ENCODE data around the gene KAZN. TPM values are rescaled to one million over a fixed set of nuclear protein-coding genes. Genes with fewer than 3 reads are reported as not detected.
A peak's percentile ranks its signal among the peaks of the same experiment; 100 is the strongest.

KAZN gene
- polyA plus RNA-seq, 2 of the 4 experiments (the other 2 are of a cell fraction) = 1.3 to 1.9 TPM

GRCh38 chr1:14894811-14895560 lies 296.5 kb downstream of the KAZN start:
- CTCF ChIA-PET = no interaction called here

DNA sequence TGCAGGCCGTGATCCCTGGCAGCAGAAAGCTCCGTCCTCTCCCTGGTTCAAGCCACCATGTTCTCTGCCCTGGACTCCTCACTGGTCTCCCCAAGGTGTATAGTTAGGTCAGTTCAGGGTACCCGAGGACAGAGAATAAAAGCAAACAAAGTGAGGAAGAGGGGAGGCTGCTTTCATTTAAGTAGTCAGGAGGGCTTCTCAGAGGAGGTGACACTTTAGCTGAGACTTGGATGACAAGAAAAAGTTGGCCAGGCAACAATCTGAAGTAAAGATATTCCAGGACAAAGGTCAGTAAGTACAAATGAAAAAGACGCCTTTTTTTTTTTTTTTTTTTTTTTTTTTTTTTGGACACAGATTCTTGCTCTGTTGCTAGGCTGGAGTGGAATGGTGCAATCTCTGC lies 297.2 kb downstream of the KAZN start:
- DNase-seq (ENCODE audit: low read depth in 1 of 2, low spot score in 1 of 2) (no peak), FAIRE-seq (no peak), ATAC-seq (no peak)
- 37% methylated on average over 4 of the region's 4 CpGs for WGBS (ENCODE audit: missing lambda C conversion rate)
- Histone ChIP-seq H3K9me3 (no peaks in the 10 kb centered on the region), H3K4me2 (no peak overlapping the region), H3K27ac (no peak overlapping the region), H3K4me3 (no peak overlapping the region), H3K4me1 (no peaks in the 10 kb centered on the region)
- ChIA-PET POLR2A (no interaction called here), CTCF (interaction anchor here (1.1 kb wide), 1 partner anchor 19 kb away, joined by 3 read pairs; no protein-coding TSS in a partner anchor)
- no peak for TF ChIP-seq HOXB5 (CRISPR knock-in tag; IDR thresholded peaks at IDR 0.05)
- TF ChIP-seq MAZ (IDR thresholded peaks at IDR 0.05; ENCODE audit: borderline replicate concordance, low read depth, low read length) = no peak
- TF ChIP-seq EHMT2 (IDR thresholded peaks at IDR 0.05; ENCODE audit: low read depth) = no peak
- TF ChIP-seq POLR2AphosphoS2 (conservative IDR thresholded peaks at IDR 0.05; ENCODE audit: low read length) = no peak
- no peak for TF ChIP-seq HDAC2 (IDR thresholded peaks at IDR 0.05)
- TF ChIP-seq FOSB (CRISPR knock-in tag; IDR thresholded peaks at IDR 0.05) = no peak
- TF ChIP-seq POLR2A (IDR thresholded peaks at IDR 0.05; ENCODE audit: low read length) = no peak
- no peak for TF ChIP-seq EP300 (IDR thresholded peaks at IDR 0.05)
- TF ChIP-seq MYC (IDR thresholded peaks at IDR 0.05; ENCODE audit: borderline replicate concordance, low read length) = no peak
- no peak for TF ChIP-seq CHD4 (IDR thresholded peaks at IDR 0.05; ENCODE audit: borderline replicate concordance)
- no peak for TF ChIP-seq PHF8 (IDR thresholded peaks at IDR 0.05; ENCODE audit: borderline replicate concordance, low read depth)

More at GRCh38 chr1:14894811-14895560, 296.5 kb downstream of the KAZN start:
- Histone ChIP-seq H3K4me3 (no peak overlapping the region), H3K4me2 (no peak overlapping the region), H3K27ac (no peak overlapping the region), H3K4me1 (no peaks in the 10 kb centered on the region), H3K9me3 (no peaks in the 10 kb centered on the region)
- no peak for FAIRE-seq
- POLR2A ChIA-PET = no interaction called here
- peak; percentile 30 to 49; a peak in 1 of 6 replicates for ATAC-seq
- DNase-seq (ENCODE audit: low read depth in 1 of 2, low spot score in 1 of 2) = no peak
- TF ChIP-seq ZNF302 (CRISPR knock-in tag; IDR thresholded peaks at IDR 0.05) = no peak
- no peak for TF ChIP-seq HOXA7 (CRISPR knock-in tag; IDR thresholded peaks at IDR 0.05)
- no peak for TF ChIP-seq KDM1A (IDR thresholded peaks at IDR 0.05; ENCODE audit: low read depth)
- WGBS (ENCODE audit: missing lambda C conversion rate) = 48% methylated on average over 5 of the region's 11 CpGs

DNA sequence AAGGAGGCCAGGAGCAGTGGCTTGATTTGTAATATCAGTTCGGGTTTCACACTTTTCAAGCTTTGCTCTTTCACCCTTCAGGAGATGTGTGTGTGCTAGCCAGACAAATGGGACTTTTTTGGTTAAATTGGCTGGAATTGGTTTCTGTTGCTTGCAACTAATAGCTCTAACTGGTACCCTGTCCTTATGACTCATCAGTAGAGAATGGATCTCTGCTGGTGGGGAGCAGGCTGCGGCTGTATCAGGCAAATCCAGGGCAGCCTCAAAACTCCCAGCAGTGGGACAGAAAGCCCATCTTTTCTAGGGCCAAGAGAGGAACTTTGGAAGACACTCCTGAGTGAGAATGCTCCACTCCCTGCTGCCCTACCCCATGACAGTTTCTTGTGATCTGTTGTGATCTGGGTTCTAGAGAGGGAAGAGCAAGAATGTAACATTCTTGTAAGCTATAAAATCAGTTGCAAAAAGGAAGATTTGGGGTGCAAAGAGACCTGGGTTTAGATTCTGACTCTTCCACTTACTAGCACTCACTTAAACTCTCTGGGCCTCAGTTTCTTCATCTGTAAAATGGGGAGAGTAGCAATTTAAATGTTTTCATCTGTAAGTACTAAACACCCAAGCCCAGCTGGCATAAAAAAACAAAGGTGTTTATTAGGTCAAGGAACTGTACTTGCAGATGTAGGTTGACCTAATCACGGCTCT lies 298.0 kb downstream of the KAZN start:
- FAIRE-seq = no peak
- POLR2A ChIA-PET = no interaction called here
- WGBS (ENCODE audit: missing lambda C conversion rate) = 63% methylated on average over 3 of the region's 3 CpGs
- Histone ChIP-seq H3K27ac (no peak overlapping the region), H3K4me1 (no peaks in the 10 kb centered on the region), H3K4me3 (no peak overlapping the region), H3K9me3 (no peaks in the 10 kb centered on the region), H3K4me2 (no peak overlapping the region)
- CTCF ChIA-PET = interaction anchor here (1.1 kb wide), 1 partner anchor 19 kb away, joined by 3 read pairs; no protein-coding TSS in a partner anchor
- DNase-seq (ENCODE audit: low read depth in 1 of 2, low spot score in 1 of 2) = no peak
- ATAC-seq = no peak
- TF ChIP-seq FOSL2 (IDR thresholded peaks at IDR 0.05) (no peak), FOSL2 (CRISPR knock-in tag; IDR thresholded peaks at IDR 0.05) (no peak), HEYL (CRISPR knock-in tag; IDR thresholded peaks at IDR 0.05) (no peak), HDAC2 (IDR thresholded peaks at IDR 0.05) (no peak), CBX8 (IDR thresholded peaks at IDR 0.05) (no peak), RAD21 (conservative IDR thresholded peaks at IDR 0.05 in 1 of 2, IDR thresholded peaks at IDR 0.05 in 1 of 2) (no peak), CBX2 (IDR thresholded peaks at IDR 0.05; ENCODE audit: borderline replicate concordance, low read depth) (no peak), PHF8 (IDR thresholded peaks at IDR 0.05; ENCODE audit: borderline replicate concordance, low read depth) (no peak), ATOH8 (CRISPR knock-in tag; IDR thresholded peaks at IDR 0.05; ENCODE audit: low read depth) (no peak), TFCP2L1 (CRISPR knock-in tag; IDR thresholded peaks at IDR 0.05) (no peak), RARB (CRISPR knock-in tag; IDR thresholded peaks at IDR 0.05) (no peak), JUNB (IDR thresholded peaks at IDR 0.05) (no peak), RFX5 (IDR thresholded peaks at IDR 0.05) (no peak), ZSCAN20 (CRISPR knock-in tag; IDR thresholded peaks at IDR 0.05) (no peak), KDM5A (IDR thresholded peaks at IDR 0.05) (no peak), NR3C1 (IDR thresholded peaks at IDR 0.05) (no peak)
- TF ChIP-seq, protein P1, sequence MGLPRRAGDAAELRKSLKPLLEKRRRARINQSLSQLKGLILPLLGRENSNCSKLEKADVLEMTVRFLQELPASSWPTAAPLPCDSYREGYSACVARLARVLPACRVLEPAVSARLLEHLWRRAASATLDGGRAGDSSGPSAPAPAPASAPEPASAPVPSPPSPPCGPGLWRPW (IDR thresholded peaks at IDR 0.05) = no peak
- TF ChIP-seq, protein P2, sequence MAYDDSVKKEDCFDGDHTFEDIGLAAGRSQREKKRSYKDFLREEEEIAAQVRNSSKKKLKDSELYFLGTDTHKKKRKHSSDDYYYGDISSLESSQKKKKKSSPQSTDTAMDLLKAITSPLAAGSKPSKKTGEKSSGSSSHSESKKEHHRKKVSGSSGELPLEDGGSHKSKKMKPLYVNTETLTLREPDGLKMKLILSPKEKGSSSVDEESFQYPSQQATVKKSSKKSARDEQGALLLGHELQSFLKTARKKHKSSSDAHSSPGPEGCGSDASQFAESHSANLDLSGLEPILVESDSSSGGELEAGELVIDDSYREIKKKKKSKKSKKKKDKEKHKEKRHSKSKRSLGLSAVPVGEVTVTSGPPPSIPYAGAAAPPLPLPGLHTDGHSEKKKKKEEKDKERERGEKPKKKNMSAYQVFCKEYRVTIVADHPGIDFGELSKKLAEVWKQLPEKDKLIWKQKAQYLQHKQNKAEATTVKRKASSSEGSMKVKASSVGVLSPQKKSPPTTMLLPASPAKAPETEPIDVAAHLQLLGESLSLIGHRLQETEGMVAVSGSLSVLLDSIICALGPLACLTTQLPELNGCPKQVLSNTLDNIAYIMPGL (CRISPR knock-in tag; IDR thresholded peaks at IDR 0.05; ENCODE audit: borderline replicate concordance) = no peak

Data from A549 (cell line).